ENCODE data around the gene BCAP31.

- TF ChIP-seq RARB (CRISPR knock-in tag; IDR thresholded peaks at IDR 0.05) (no peak), BACH2 (CRISPR knock-in tag; IDR thresholded peaks at IDR 0.05; ENCODE audit: borderline replicate concordance) (no peak), CSDC2 (CRISPR knock-in tag; IDR thresholded peaks at IDR 0.05) (no peak), CREB5 (CRISPR knock-in tag; IDR thresholded peaks at IDR 0.05; ENCODE audit: low read depth) (no peak), ZFP30 (CRISPR knock-in tag; IDR thresholded peaks at IDR 0.05) (no peak), GLIS3 (CRISPR knock-in tag; IDR thresholded peaks at IDR 0.05) (no peak), SNAI2 (CRISPR knock-in tag; IDR thresholded peaks at IDR 0.05) (no peak), ARNTL (CRISPR knock-in tag; IDR thresholded peaks at IDR 0.05; ENCODE audit: borderline replicate concordance, low read depth) (no peak), ISL1 (CRISPR knock-in tag; IDR thresholded peaks at IDR 0.05) (no peak)
- TF ChIP-seq, protein P1, sequence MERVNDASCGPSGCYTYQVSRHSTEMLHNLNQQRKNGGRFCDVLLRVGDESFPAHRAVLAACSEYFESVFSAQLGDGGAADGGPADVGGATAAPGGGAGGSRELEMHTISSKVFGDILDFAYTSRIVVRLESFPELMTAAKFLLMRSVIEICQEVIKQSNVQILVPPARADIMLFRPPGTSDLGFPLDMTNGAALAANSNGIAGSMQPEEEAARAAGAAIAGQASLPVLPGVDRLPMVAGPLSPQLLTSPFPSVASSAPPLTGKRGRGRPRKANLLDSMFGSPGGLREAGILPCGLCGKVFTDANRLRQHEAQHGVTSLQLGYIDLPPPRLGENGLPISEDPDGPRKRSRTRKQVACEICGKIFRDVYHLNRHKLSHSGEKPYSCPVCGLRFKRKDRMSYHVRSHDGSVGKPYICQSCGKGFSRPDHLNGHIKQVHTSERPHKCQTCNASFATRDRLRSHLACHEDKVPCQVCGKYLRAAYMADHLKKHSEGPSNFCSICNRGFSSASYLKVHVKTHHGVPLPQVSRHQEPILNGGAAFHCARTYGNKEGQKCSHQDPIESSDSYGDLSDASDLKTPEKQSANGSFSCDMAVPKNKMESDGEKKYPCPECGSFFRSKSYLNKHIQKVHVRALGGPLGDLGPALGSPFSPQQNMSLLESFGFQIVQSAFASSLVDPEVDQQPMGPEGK (CRISPR knock-in tag; IDR thresholded peaks at IDR 0.05; ENCODE audit: borderline replicate concordance) = no peak
- TF ChIP-seq, protein P2, sequence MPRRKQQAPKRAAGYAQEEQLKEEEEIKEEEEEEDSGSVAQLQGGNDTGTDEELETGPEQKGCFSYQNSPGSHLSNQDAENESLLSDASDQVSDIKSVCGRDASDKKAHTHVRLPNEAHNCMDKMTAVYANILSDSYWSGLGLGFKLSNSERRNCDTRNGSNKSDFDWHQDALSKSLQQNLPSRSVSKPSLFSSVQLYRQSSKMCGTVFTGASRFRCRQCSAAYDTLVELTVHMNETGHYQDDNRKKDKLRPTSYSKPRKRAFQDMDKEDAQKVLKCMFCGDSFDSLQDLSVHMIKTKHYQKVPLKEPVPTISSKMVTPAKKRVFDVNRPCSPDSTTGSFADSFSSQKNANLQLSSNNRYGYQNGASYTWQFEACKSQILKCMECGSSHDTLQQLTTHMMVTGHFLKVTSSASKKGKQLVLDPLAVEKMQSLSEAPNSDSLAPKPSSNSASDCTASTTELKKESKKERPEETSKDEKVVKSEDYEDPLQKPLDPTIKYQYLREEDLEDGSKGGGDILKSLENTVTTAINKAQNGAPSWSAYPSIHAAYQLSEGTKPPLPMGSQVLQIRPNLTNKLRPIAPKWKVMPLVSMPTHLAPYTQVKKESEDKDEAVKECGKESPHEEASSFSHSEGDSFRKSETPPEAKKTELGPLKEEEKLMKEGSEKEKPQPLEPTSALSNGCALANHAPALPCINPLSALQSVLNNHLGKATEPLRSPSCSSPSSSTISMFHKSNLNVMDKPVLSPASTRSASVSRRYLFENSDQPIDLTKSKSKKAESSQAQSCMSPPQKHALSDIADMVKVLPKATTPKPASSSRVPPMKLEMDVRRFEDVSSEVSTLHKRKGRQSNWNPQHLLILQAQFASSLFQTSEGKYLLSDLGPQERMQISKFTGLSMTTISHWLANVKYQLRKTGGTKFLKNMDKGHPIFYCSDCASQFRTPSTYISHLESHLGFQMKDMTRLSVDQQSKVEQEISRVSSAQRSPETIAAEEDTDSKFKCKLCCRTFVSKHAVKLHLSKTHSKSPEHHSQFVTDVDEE (CRISPR knock-in tag; IDR thresholded peaks at IDR 0.05) = no peak
Measured at GRCh38 chrX:153727123-153727931, 3.1 kb upstream of the BCAP31 start.
